ENCODE measurements around the gene SCG3. TPM values are rescaled to one million over a fixed set of nuclear protein-coding genes. Genes with fewer than 3 reads are reported as not detected.

SCG3 gene
- total RNA-seq, 1 experiment from 2014 or later = 22.7 TPM

GRCh38 chr15:51687565-51687964 is 6.3 kb downstream of the SCG3 start:
- H3K36me3 Mint-ChIP-seq (ENCODE audit: insufficient read depth in 1 of 3, low read depth in 3 of 3) = peaks cover 7 to 9% (median 8%) of the 10 kb centered on the region in 3 experiments; a peak in 5 of 7 replicates
- no peak overlapping the region for H3T11ph ChIP-seq (ENCODE audit: low read length)
- no peak for TF ChIP-seq CTCF (conservative IDR thresholded peaks at IDR 0.05)
- no peak overlapping the region for H2BK12ac ChIP-seq (ENCODE audit: insufficient read length, low read depth, low read length)
- no peak overlapping the region for H2BK120ac ChIP-seq (ENCODE audit: low read depth, low read length, poor library complexity, severe bottlenecking)
- no peaks in the 10 kb centered on the region for H3K79me1 ChIP-seq (ENCODE audit: insufficient read depth, low read depth, low read length, poor library complexity, severe bottlenecking)
- no peak overlapping the region for H3K14ac ChIP-seq (ENCODE audit: insufficient read depth, low read length)
- H4K8ac ChIP-seq (replicated peaks; ENCODE audit: insufficient read length, low read depth, low read length) = no peak overlapping the region
- H2BK20ac ChIP-seq (ENCODE audit: low read depth, low read length, poor library complexity, severe bottlenecking) = no peak overlapping the region
- H3K9me3 ChIP-seq (ENCODE audit: control insufficient read depth, low read depth, low read length) = no peaks in the 10 kb centered on the region
- no peak overlapping the region for H3K18ac ChIP-seq (ENCODE audit: insufficient read length, low read depth, low read length)
- H2BK15ac ChIP-seq (ENCODE audit: low read depth, low read length) = no peak overlapping the region
- H3K23ac ChIP-seq (ENCODE audit: insufficient read length, low read depth, low read length) = no peak overlapping the region
- H2AK5ac ChIP-seq (ENCODE audit: insufficient read length, low read length) = no peak overlapping the region
- H4K20me1 ChIP-seq (ENCODE audit: control insufficient read depth, insufficient read depth, insufficient read length) = no peaks in the 10 kb centered on the region
- H3K56ac ChIP-seq (ENCODE audit: insufficient read length, low read depth, low read length) = no peak overlapping the region
- no peaks in the 10 kb centered on the region for H3K23me2 ChIP-seq (ENCODE audit: insufficient read length, low read depth, low read length, poor library complexity, severe bottlenecking)
- no peaks in the 10 kb centered on the region for H3K27me3 ChIP-seq (ENCODE audit: insufficient read depth, low read length)
- no peak overlapping the region for H3K4me3 Mint-ChIP-seq
- H3K4ac ChIP-seq (ENCODE audit: low read depth, low read length) = no peak overlapping the region
- H3K4me1 Mint-ChIP-seq = peaks cover 4 to 5% of the 10 kb centered on the region in 2 experiments
- no peak overlapping the region for H3K4me2 ChIP-seq (ENCODE audit: insufficient read depth, insufficient read length, low read length)
- no peak overlapping the region for H4K5ac ChIP-seq (ENCODE audit: insufficient read length, low read depth, low read length)
- no peak overlapping the region for H2BK5ac ChIP-seq (ENCODE audit: insufficient read length, low read length)
- H3K27ac Mint-ChIP-seq = no peak overlapping the region
- WGBS (ENCODE audit: extremely low coverage, insufficient read length, low lambda C conversion rate) = no CpG with 5 or more reads among the region's 1 CpG
- DNase-seq = no peak
- H3K4me1 ChIP-seq (ENCODE audit: insufficient read depth, low read length) = no peaks in the 10 kb centered on the region
- no peak overlapping the region for H3K9ac ChIP-seq (ENCODE audit: extremely low read depth, insufficient read length, low read length)
- no peaks in the 10 kb centered on the region for H3K9me3 Mint-ChIP-seq
- H3K79me2 ChIP-seq (ENCODE audit: insufficient read depth, low read length) = no peaks in the 10 kb centered on the region
- H2AFZ ChIP-seq (ENCODE audit: low read length) = no peak overlapping the region
- H3K27me3 Mint-ChIP-seq (ENCODE audit: low read depth) = no peaks in the 10 kb centered on the region
- no peak overlapping the region for H3K27ac ChIP-seq (ENCODE audit: insufficient read length, low read depth, low read length)
- no peak overlapping the region for H4K91ac ChIP-seq (ENCODE audit: insufficient read length, low read depth, low read length)
